Suppressor macrophage treated with lipopolysaccharide for 1 hour (primary cell): ENCODE measurements around the gene TPCN1.

Source experiments
- DNase-seq, 3 donors: peaks; one replicate each; pipeline ENCODE4 v3.0.0-alpha.2; 2020 to 2022

TPCN1 gene

DNA sequence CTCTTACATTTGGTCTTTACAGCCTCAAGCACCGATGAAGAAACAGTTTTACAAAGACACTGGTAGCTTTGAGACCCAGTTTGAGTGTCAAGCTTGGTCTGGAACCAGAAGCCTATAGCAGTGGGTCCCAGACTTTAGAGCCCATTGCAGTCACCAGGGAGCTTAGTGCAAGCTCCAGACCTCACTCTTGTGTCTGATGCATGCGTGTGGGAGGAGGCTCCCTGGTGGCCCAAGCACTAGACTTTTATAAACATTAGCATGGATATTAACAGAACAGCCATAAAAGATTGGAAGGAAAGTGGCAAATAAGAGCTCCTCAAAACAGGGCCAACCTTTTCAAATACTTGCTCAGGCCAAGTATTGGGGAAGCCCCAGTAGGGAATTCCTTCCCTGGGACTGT lies 68.1 kb downstream of the TPCN1 start:
- no peak for DNase-seq

DNA sequence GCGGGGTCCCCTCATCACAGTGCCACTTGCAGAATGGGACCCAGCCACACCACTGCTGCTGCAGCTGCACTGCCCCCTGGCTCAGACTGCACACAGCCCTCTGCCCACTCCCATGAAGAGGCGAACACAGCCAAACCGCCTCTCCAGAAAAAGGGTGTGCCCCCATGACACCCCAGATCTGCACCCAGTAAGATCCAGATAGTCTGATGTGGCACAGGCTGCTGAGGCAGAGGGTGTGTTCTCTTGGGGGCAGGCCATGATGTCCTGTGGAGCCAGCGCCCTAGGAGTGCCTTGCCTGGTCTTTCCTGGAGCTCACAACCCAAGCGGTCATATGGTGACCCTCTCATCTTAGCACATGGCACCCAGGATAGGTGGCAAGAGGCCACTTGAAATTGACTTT lies 69.2 kb downstream of the TPCN1 start:
- no peak for DNase-seq

DNA sequence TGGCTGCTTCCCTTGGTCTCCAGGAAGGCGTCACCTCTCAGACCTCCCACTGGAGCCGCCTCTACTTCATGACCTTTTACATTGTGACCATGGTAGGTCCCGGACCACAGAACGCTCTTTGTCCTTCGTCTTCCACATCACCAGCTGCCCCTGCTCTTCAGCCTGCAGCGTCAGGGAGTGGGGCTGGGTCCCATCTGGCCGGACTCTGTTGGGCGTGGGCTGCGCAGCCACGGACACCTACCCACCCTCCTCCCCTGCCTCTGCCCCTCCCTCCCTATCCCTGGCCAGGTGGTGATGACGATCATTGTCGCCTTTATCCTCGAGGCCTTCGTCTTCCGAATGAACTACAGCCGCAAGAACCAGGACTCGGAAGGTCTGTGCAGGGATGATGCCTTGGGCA lies 70.3 kb downstream of the TPCN1 start:
- DNase-seq, result no peak

DNA sequence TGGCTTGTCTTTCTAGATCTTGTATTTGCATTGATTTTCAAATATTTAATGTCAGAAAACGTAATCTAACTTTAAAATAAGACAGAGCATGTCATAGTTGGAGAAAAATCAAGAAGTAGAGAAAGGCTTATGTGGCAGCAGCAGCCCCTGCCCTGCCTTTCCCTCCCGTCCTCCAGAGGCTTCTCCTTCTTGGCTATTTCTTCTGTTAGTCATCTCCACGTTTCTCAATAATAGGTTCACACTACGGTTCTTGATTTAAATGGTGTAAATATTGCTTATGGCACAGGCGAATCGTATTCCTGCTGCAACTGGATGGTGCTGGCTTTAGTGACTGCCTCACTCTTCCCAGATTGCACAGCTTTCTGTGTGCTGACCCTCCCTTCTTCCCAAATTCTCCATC lies 70.8 kb downstream of the TPCN1 start:
- DNase-seq, result no peak

GRCh38 chr12:113292547-113292946 lies 71.3 kb downstream of the TPCN1 start:
- DNase-seq, result no peak

GRCh38 chr12:113293100-113293499 lies 71.8 kb downstream of the TPCN1 start:
- DNase-seq, result no peak

- no peak for DNase-seq
Measured at GRCh38 chr12:113295886-113296556, 74.8 kb downstream of the TPCN1 start.

DNA sequence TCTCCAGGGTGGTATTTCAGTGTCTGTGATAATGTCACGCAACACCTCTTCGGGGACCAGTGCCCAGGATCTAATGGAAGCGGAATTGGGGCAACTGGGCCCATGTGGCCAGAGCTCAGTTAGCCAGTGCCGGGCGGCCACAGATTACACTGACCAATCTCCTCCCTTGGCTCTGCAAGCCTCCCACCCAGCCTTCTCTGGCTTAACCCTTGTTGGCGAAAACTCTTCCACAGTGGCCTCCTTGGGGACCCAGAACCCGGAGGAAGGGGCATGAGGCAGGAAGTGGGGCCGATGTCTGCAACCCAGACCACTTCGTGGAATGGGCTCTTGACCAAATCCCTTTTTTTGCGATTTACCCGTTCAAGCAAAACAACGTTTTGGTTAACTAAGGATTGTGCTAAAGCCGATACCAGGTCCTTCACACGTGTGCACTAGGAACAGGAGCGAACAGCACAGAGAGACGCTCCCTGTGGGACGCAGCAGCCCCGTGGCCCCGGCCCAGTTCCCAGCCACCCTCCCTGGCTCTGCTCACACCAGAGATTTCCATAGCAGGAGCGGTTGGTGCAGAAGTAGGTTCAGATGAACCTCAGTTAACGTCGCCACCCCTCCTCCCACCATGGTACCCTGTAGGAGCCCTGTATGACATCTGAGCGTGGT lies 75.4 kb downstream of the TPCN1 start:
- DNase-seq, result no peak

DNA sequence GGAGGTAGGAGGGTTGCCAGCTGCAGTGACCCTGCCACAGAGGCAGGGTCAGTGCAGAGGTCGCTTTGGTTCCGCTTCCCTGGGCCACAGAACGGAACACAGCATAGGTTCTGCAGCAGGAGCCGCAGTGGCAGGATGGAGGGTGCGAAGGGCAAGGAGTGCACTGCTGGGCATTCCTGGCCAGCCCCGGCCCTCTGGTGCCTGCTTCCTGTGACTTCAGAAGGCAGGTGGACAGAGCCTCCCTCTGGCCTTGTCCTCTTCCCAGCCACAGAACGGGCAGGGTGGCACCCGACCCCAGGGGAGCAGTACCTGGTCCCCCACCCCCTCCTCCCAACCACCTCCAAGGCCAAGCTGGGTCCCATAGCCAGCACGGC lies 75.9 kb downstream of the TPCN1 start:
- DNase-seq, result no peak

GRCh38 chr12:113297621-113298471 lies 76.6 kb downstream of the TPCN1 start:
- no peak for DNase-seq

DNA sequence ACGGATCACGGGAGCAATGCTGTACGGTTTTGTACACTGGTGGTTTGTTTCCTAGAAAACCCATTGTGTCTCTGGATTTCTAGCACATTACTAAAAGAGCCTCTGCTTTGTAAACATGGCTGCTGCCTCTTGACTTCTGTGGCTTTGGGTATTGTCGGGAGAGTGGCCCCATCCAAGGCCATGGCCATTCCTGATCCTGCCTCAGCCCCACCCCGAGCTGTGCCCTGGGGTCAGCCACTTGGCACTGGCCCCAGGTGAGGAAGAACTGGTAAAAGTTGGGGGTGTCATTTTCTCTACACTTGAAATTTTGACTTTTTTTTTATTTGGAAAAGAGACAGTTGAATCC lies 77.2 kb downstream of the TPCN1 start:
- no peak for DNase-seq

GRCh38 chr12:113298861-113299545 lies 77.7 kb downstream of the TPCN1 start:
- DNase-seq, result no peak

DNA sequence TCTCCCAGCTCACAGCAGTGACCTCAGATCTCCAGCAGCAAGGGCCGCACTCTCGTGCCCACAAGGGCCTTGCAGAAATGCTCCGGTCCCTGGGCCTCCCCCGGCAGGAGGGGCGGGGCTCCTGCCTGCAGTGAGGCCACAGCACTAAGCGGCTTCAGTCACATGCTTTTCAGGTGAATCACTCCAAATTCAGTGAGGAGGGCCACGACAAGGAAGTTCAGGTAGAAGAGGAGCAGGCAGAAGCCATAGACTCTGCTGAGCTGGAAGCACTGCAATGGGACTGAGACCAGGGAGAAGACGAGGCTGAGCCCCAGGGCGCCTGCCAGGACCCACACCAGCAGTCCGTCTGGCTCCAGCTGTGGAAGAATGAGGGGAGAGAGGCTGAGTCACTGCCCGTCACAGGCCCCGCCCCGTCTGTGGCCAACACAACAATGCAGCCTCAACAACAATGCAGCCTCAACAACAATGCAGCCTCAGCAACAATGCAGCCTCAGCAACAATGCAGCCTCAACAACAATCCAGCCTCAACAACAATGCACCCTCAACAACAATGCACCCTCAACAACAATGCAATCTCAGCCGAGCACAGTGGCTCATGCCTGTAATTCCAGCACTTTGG lies 78.5 kb downstream of the TPCN1 start:
- DNase-seq, result peak in 1 of 3 donors; percentile 8

DNA sequence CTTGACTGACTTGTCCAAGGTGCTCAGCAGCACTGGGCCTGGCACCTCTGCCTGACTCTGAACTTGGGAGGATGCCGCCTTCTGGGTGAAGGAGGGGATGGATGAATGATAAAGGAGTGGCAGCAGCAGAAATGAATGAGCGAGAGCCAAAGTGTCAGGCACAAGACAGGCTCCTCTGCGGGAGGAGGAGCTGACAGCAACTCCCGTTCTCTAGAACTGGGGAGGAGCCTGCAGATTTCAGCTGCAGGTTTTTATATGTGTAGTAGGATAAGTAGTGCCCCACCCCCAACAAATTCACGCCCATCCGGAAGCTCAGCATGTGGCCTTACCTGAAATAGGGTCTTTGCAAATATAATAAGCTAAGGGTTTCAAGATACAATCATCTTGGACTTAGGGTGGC lies 80.5 kb downstream of the TPCN1 start:
- no peak for DNase-seq

DNA sequence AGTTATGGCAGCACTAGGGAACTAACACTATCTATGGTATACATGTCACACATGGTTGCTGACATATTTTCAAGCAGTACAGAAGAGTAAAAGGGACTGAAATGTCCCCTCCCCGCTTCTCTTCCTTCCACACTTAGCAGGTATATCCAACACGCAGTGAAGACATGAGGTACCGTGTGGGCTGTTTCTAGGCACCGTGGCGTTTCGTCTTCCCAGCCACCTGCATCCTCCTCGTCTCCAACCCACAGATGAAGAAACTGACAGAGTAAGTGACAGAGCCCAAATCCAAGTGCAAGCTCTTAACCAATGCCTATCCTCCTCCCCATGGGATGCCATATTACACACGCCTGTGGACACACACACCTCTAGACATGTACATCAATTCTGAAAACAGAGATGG lies 81.2 kb downstream of the TPCN1 start:
- DNase-seq, result no peak

- DNase-seq, result peak; percentile 48 to 76 (median 51)
Measured at GRCh38 chr12:113302886-113303640, 81.8 kb downstream of the TPCN1 start.

- no peak for DNase-seq
Measured at GRCh38 chr12:113305281-113305856, 84.1 kb downstream of the TPCN1 start.

DNA sequence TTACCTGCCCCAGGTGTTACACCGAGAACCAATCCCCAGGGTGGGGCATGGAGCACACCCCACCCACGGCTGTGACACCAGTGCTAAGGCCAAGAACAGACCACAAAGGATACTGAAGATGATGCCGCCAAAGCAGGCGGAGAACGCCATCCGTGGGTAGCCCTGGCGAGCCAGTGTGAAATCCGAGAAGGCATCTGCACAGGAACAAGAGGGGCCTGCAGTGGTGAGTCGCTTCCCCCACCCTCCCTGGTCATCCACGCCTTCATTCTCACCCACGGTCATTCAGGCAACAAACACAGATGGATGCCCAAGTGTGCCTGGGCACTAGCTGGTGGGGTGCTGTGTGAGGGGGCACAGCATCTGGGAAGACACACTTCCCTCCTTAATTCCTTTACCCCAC lies 85.1 kb downstream of the TPCN1 start:
- no peak for DNase-seq

DNA sequence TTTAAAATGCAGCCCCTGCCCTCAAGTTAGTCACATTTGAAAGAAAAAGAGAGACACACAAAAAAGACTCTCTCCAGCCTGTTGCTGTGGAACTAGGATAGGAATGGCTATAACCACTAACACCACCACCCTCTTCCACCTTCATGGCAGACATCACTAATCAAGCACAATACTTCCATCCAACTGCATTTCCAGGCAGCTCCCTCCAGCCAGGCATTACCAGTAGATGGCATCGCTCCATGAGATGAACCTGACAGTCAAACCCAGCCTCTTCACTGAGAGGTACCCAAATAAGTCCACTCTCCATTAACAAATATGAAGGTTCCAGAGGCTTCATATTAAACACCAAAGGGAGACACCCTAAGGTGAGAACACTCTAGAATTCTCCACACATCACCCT lies 89.2 kb downstream of the TPCN1 start:
- peak in 1 of 3 donors; percentile 13 for DNase-seq

GRCh38 chr12:113314121-113314529 lies 92.9 kb downstream of the TPCN1 start:
- no peak for DNase-seq

- DNase-seq, result no peak
Measured at GRCh38 chr12:113315358-113315757, 94.1 kb downstream of the TPCN1 start.

DNA sequence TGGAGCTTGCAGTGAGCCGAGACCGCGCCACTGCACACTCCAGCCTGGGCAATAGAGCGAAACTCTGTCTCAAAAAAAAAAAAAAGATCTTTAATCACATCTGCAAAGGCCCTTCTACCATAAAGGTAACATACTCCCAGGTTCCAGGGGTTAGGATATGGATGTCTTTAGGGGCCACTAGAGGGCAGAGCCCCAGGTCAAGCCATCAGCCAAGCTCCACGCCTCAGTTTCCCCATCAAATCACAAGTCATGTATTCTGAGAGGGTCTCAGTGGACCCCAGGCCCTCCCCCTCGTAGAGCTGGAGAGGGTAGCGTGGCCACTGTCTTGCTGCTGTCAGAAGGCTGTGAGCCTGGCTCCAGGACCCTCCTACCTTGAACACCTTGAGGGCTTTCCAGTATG lies 94.9 kb downstream of the TPCN1 start:
- DNase-seq, result no peak
